Measurements from ENCODE around the gene EMP1. TPM values are rescaled to one million over a fixed set of nuclear protein-coding genes. Genes with fewer than 3 reads are reported as not detected.

EMP1 gene
- total and polyA plus RNA-seq, 2 experiments from 2014 or later: 0.07 to 0.39 TPM

DNA sequence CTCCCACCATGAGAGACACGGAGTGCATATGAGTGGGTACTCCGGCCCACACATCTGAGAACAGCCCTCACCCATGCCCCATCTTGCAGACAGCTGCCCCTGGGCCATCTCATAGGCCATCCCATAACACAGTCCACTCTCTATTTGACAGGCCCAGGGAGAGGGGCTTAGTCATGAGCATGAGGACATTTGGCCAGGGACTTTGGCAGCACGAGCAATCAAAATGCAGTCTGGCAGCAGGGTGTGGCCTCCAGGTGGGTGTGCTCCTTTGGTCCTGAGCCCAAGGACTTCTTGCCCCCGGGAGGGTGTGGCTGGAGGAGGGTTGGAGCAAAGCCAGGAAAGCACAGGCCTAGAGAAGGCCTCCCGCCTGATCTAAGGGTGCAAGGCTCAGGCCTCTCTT, 25.6 kb downstream of the EMP1 start:
- no peak overlapping the region for H3K4me2 ChIP-seq
- no peak overlapping the region; the same call in 1 of the 2 replicates for H2AFZ ChIP-seq
- no peaks in the 10 kb centered on the region for H3K4me1 Mint-ChIP-seq

More for the DNA sequence above, 25.6 kb downstream of the EMP1 start:
- peaks cover 7% of the 10 kb centered on the region for H3K9me3 Mint-ChIP-seq
- peaks cover 7% of the 10 kb centered on the region for H3K36me3 Mint-ChIP-seq (ENCODE audit: low read depth)
- TF ChIP-seq POLR2AphosphoS5 (IDR thresholded peaks at IDR 0.05; ENCODE audit: low read depth) (no peak), ZNF331 (CRISPR knock-in tag; IDR thresholded peaks at IDR 0.05; ENCODE audit: low read depth) (no peak), CREB1 (CRISPR knock-in tag; IDR thresholded peaks at IDR 0.05; ENCODE audit: low read depth) (no peak), ZNF114 (CRISPR knock-in tag; IDR thresholded peaks at IDR 0.05) (no peak), EZH2 (IDR thresholded peaks at IDR 0.05; ENCODE audit: low read depth, unreplicated experiment) (no peak), NANOG (IDR thresholded peaks at IDR 0.05; ENCODE audit: borderline replicate concordance) (no peak), EZH2phosphoT487 (IDR thresholded peaks at IDR 0.05; ENCODE audit: unreplicated experiment) (no peak), STAT1 (IDR thresholded peaks at IDR 0.05; ENCODE audit: unreplicated experiment) (no peak), JUNB (IDR thresholded peaks at IDR 0.05; ENCODE audit: unreplicated experiment) (no peak)
- TF ChIP-seq, protein P1, sequence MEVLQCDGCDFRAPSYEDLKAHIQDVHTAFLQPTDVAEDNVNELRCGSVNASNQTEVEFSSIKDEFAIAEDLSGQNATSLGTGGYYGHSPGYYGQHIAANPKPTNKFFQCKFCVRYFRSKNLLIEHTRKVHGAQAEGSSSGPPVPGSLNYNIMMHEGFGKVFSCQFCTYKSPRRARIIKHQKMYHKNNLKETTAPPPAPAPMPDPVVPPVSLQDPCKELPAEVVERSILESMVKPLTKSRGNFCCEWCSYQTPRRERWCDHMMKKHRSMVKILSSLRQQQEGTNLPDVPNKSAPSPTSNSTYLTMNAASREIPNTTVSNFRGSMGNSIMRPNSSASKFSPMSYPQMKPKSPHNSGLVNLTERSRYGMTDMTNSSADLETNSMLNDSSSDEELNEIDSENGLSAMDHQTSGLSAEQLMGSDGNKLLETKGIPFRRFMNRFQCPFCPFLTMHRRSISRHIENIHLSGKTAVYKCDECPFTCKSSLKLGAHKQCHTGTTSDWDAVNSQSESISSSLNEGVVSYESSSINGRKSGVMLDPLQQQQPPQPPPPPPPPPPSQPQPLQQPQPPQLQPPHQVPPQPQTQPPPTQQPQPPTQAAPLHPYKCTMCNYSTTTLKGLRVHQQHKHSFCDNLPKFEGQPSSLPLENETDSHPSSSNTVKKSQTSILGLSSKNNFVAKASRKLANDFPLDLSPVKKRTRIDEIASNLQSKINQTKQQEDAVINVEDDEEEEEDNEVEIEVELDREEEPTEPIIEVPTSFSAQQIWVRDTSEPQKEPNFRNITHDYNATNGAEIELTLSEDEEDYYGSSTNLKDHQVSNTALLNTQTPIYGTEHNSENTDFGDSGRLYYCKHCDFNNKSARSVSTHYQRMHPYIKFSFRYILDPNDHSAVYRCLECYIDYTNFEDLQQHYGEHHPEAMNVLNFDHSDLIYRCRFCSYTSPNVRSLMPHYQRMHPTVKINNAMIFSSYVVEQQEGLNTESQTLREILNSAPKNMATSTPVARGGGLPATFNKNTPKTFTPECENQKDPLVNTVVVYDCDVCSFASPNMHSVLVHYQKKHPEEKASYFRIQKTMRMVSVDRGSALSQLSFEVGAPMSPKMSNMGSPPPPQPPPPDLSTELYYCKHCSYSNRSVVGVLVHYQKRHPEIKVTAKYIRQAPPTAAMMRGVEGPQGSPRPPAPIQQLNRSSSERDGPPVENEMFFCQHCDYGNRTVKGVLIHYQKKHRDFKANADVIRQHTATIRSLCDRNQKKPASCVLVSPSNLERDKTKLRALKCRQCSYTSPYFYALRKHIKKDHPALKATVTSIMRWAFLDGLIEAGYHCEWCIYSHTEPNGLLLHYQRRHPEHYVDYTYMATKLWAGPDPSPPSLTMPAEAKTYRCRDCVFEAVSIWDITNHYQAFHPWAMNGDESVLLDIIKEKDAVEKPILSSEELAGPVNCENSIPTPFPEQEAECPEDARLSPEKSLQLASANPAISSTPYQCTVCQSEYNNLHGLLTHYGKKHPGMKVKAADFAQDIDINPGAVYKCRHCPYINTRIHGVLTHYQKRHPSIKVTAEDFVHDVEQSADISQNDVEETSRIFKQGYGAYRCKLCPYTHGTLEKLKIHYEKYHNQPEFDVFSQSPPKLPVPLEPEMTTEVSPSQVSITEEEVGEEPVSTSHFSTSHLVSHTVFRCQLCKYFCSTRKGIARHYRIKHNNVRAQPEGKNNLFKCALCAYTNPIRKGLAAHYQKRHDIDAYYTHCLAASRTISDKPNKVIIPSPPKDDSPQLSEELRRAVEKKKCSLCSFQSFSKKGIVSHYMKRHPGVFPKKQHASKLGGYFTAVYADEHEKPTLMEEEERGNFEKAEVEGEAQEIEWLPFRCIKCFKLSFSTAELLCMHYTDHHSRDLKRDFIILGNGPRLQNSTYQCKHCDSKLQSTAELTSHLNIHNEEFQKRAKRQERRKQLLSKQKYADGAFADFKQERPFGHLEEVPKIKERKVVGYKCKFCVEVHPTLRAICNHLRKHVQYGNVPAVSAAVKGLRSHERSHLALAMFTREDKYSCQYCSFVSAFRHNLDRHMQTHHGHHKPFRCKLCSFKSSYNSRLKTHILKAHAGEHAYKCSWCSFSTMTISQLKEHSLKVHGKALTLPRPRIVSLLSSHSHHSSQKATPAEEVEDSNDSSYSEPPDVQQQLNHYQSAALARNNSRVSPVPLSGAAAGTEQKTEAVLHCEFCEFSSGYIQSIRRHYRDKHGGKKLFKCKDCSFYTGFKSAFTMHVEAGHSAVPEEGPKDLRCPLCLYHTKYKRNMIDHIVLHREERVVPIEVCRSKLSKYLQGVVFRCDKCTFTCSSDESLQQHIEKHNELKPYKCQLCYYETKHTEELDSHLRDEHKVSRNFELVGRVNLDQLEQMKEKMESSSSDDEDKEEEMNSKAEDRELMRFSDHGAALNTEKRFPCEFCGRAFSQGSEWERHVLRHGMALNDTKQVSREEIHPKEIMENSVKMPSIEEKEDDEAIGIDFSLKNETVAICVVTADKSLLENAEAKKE (CRISPR knock-in tag; IDR thresholded peaks at IDR 0.05): no peak
- TF ChIP-seq, protein P2, sequence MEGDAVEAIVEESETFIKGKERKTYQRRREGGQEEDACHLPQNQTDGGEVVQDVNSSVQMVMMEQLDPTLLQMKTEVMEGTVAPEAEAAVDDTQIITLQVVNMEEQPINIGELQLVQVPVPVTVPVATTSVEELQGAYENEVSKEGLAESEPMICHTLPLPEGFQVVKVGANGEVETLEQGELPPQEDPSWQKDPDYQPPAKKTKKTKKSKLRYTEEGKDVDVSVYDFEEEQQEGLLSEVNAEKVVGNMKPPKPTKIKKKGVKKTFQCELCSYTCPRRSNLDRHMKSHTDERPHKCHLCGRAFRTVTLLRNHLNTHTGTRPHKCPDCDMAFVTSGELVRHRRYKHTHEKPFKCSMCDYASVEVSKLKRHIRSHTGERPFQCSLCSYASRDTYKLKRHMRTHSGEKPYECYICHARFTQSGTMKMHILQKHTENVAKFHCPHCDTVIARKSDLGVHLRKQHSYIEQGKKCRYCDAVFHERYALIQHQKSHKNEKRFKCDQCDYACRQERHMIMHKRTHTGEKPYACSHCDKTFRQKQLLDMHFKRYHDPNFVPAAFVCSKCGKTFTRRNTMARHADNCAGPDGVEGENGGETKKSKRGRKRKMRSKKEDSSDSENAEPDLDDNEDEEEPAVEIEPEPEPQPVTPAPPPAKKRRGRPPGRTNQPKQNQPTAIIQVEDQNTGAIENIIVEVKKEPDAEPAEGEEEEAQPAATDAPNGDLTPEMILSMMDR (conservative IDR thresholded peaks at IDR 0.05; ENCODE audit: low read depth in 2 of 2): no peak
- TF ChIP-seq, protein P3, sequence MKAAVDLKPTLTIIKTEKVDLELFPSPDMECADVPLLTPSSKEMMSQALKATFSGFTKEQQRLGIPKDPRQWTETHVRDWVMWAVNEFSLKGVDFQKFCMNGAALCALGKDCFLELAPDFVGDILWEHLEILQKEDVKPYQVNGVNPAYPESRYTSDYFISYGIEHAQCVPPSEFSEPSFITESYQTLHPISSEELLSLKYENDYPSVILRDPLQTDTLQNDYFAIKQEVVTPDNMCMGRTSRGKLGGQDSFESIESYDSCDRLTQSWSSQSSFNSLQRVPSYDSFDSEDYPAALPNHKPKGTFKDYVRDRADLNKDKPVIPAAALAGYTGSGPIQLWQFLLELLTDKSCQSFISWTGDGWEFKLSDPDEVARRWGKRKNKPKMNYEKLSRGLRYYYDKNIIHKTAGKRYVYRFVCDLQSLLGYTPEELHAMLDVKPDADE (IDR thresholded peaks at IDR 0.05): no peak
- TF ChIP-seq, protein P4, sequence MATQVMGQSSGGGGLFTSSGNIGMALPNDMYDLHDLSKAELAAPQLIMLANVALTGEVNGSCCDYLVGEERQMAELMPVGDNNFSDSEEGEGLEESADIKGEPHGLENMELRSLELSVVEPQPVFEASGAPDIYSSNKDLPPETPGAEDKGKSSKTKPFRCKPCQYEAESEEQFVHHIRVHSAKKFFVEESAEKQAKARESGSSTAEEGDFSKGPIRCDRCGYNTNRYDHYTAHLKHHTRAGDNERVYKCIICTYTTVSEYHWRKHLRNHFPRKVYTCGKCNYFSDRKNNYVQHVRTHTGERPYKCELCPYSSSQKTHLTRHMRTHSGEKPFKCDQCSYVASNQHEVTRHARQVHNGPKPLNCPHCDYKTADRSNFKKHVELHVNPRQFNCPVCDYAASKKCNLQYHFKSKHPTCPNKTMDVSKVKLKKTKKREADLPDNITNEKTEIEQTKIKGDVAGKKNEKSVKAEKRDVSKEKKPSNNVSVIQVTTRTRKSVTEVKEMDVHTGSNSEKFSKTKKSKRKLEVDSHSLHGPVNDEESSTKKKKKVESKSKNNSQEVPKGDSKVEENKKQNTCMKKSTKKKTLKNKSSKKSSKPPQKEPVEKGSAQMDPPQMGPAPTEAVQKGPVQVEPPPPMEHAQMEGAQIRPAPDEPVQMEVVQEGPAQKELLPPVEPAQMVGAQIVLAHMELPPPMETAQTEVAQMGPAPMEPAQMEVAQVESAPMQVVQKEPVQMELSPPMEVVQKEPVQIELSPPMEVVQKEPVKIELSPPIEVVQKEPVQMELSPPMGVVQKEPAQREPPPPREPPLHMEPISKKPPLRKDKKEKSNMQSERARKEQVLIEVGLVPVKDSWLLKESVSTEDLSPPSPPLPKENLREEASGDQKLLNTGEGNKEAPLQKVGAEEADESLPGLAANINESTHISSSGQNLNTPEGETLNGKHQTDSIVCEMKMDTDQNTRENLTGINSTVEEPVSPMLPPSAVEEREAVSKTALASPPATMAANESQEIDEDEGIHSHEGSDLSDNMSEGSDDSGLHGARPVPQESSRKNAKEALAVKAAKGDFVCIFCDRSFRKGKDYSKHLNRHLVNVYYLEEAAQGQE (IDR thresholded peaks at IDR 0.05; ENCODE audit: unreplicated experiment): no peak
- H3K4me1 ChIP-seq (ENCODE audit: insufficient read depth): no peaks in the 10 kb centered on the region
- no peak overlapping the region for H3K4me3 ChIP-seq
- no peak overlapping the region for H3K4me3 Mint-ChIP-seq
- H3K27ac Mint-ChIP-seq: no peak overlapping the region
- H3K27ac ChIP-seq (ENCODE audit: low read depth): no peak overlapping the region
- H3F3A ChIP-seq (replicated peaks; ENCODE audit: low read depth): no peaks in the 10 kb centered on the region
- no peaks in the 10 kb centered on the region for H3K36me3 ChIP-seq (ENCODE audit: insufficient read depth)
- H3K79me2 ChIP-seq (replicated peaks; ENCODE audit: insufficient read depth): no peaks in the 10 kb centered on the region
- no peaks in the 10 kb centered on the region for H4K20me1 ChIP-seq (replicated peaks; ENCODE audit: insufficient read depth)
- no peak for ATAC-seq
- no peaks in the 10 kb centered on the region for H3K9me2 ChIP-seq (ENCODE audit: insufficient read depth)
- no peaks in the 10 kb centered on the region for H3K27me3 ChIP-seq (ENCODE audit: insufficient read depth)
- no peaks in the 10 kb centered on the region for H3K27me3 Mint-ChIP-seq (ENCODE audit: insufficient read depth, low read depth, poor library complexity)
- DNase-seq (ENCODE audit: low spot score): no peak

Data from GM23338 (cell line).